ENCODE measurements around the gene SCGB3A1. TPM values are rescaled to one million over a fixed set of nuclear protein-coding genes. Genes with fewer than 3 reads are reported as not detected.

SCGB3A1 gene
- total RNA-seq, 1 donor from 2014 or later: 0.85 TPM

GRCh38 chr5:180625125-180625790, 34.0 kb upstream of the SCGB3A1 start:
- no peak for DNase-seq

GRCh38 chr5:180624587-180624986, 33.3 kb upstream of the SCGB3A1 start:
- DNase-seq: no peak

- no peak for DNase-seq
Observed at GRCh38 chr5:180623844-180624243, 32.5 kb upstream of the SCGB3A1 start.

GRCh38 chr5:180623411-180623834, 32.1 kb upstream of the SCGB3A1 start:
- peak; percentile 48 for DNase-seq

- DNase-seq: no peak
Observed at GRCh38 chr5:180622910-180623309, 31.6 kb upstream of the SCGB3A1 start.

GRCh38 chr5:180621311-180621710, 30.0 kb upstream of the SCGB3A1 start:
- DNase-seq: no peak

GRCh38 chr5:180620014-180620413, 28.7 kb upstream of the SCGB3A1 start:
- no peak for DNase-seq

- DNase-seq: no peak
Observed at GRCh38 chr5:180619563-180619915, 28.2 kb upstream of the SCGB3A1 start.

GRCh38 chr5:180618829-180619562, 27.7 kb upstream of the SCGB3A1 start:
- no peak for DNase-seq

GRCh38 chr5:180618487-180618828, 27.2 kb upstream of the SCGB3A1 start:
- DNase-seq: no peak

- DNase-seq: no peak
Observed at GRCh38 chr5:180613814-180614188, 22.5 kb upstream of the SCGB3A1 start.

GRCh38 chr5:180613188-180613813, 22.0 kb upstream of the SCGB3A1 start:
- no peak for DNase-seq

GRCh38 chr5:180612683-180613082, 21.4 kb upstream of the SCGB3A1 start:
- DNase-seq: no peak

- DNase-seq: peak; percentile 42
Observed at GRCh38 chr5:180611140-180611850, 20.0 kb upstream of the SCGB3A1 start.

GRCh38 chr5:180609817-180610550, 18.7 kb upstream of the SCGB3A1 start:
- DNase-seq: no peak

- no peak for DNase-seq
Observed at GRCh38 chr5:180609386-180609785, 18.1 kb upstream of the SCGB3A1 start.

GRCh38 chr5:180608572-180609310, 17.4 kb upstream of the SCGB3A1 start:
- no peak for DNase-seq

- no peak for DNase-seq
Observed at GRCh38 chr5:180607861-180608571, 16.7 kb upstream of the SCGB3A1 start.

GRCh38 chr5:180606215-180606785, 15.0 kb upstream of the SCGB3A1 start:
- DNase-seq: no peak

- DNase-seq: peak; percentile 81
Observed at GRCh38 chr5:180605554-180606214, 14.4 kb upstream of the SCGB3A1 start.
